HepG2 (cell line): ENCODE data around the gene FXYD6. TPM values are rescaled to one million over a fixed set of nuclear protein-coding genes. Genes with fewer than 3 reads are reported as not detected.
A peak's percentile ranks its signal among the peaks of the same experiment; 100 is the strongest.

Experiments used
- AHR ChIP-seq: IDR thresholded peaks from 2 replicates; pipeline ENCODE4 v1.6.1; 2018; ENCODE audit warnings: missing genetic modification reagents, missing compliant biosample characterization
- BORCS8-MEF2B ChIP-seq: sonication (generic); formaldehyde crosslinking; IDR thresholded peaks from 2 replicates; pipeline ENCODE4 v1.8.0; 2022; ENCODE audit warnings: mild to moderate bottlenecking, missing genetic modification reagents
- HMGXB4 ChIP-seq, 2 experiments: sonication (generic) in 1 of 2; formaldehyde crosslinking in 1 of 2; IDR thresholded peaks; 2 replicates each; pipeline versions ENCODE4 v1.4.0 to v1.6.1; 2018 to 2020; ENCODE audit warnings: missing genetic modification reagents in 2 of 2, borderline replicate concordance in 1 of 2, low read depth in 1 of 2, mild to moderate bottlenecking in 1 of 2, missing biosample characterization in 1 of 2
- HNF4G ChIP-seq, 2 experiments: sonication (generic) in 1 of 2; formaldehyde crosslinking in 1 of 2; IDR thresholded peaks; 2 replicates each; pipeline versions ENCODE4 v1.4.0 to v1.6.1; 2011 to 2020; ENCODE audit warnings: borderline replicate concordance in 2 of 2, low read depth in 2 of 2, mild to moderate bottlenecking in 2 of 2, low read length in 1 of 2, missing genetic modification reagents in 1 of 2, moderate library complexity in 1 of 2
- HNRNPLL ChIP-seq: fragments of 200-400 bp; formaldehyde crosslinking; IDR thresholded peaks from 2 replicates; pipeline ENCODE4 v1.6.1; 2017; ENCODE audit warnings: mild to moderate bottlenecking, low read depth, low read length; ENCODE audit not compliant: poor library complexity, severe bottlenecking
- MAFG ChIP-seq: sonication (generic); formaldehyde crosslinking; IDR thresholded peaks from 2 replicates; pipeline ENCODE4 v1.5.1; 2020; ENCODE audit warnings: mild to moderate bottlenecking, missing genetic modification reagents
- MATR3 ChIP-seq: sonication (generic); formaldehyde crosslinking; IDR thresholded peaks from 2 replicates; pipeline ENCODE4 v1.4.0; 2020; ENCODE audit warnings: missing genetic modification reagents
- NFRKB ChIP-seq: fragments of 450-650 bp; IDR thresholded peaks from 2 replicates; pipeline ENCODE4 v1.6.1; 2017
- PHF20 ChIP-seq: sonication (generic); formaldehyde crosslinking; IDR thresholded peaks from 2 replicates; pipeline ENCODE4 v1.5.0; 2020; ENCODE audit warnings: mild to moderate bottlenecking, missing genetic modification reagents
- RFX1 ChIP-seq: fragments of 450-650 bp; IDR thresholded peaks from 2 replicates; pipeline ENCODE4 v1.6.1; 2017
- SAP130 ChIP-seq: IDR thresholded peaks from 2 replicates; pipeline ENCODE4 v1.6.1; 2016; ENCODE audit warnings: low read depth
- SMARCE1 ChIP-seq: fragments of 450-650 bp; IDR thresholded peaks from 2 replicates; pipeline ENCODE4 v1.6.1; 2017; ENCODE audit warnings: borderline replicate concordance
- SP4 ChIP-seq: sonication (generic); formaldehyde crosslinking; IDR thresholded peaks from 2 replicates; pipeline ENCODE4 v1.8.1; 2023; ENCODE audit warnings: mild to moderate bottlenecking, missing genetic modification reagents
- XRCC5 ChIP-seq: fragments of 200-400 bp; formaldehyde crosslinking; optimal IDR thresholded peaks from 2 replicates; pipeline ENCODE3; 2017; ENCODE audit warnings: mild to moderate bottlenecking, low read length
- ZFP1 ChIP-seq: IDR thresholded peaks from 2 replicates; pipeline ENCODE4 v1.6.1; 2016
- ZKSCAN1 ChIP-seq: fragments of 150-350 bp; IDR thresholded peaks from 2 replicates; pipeline ENCODE4 v1.6.1; 2014; ENCODE audit warnings: low read length
- ZNF225 ChIP-seq: sonication (generic); formaldehyde crosslinking; IDR thresholded peaks from 2 replicates; pipeline ENCODE4 v1.4.0; 2020; ENCODE audit warnings: mild to moderate bottlenecking, missing genetic modification reagents
- ZNF670 ChIP-seq: sonication (generic); formaldehyde crosslinking; IDR thresholded peaks from 2 replicates; pipeline ENCODE4 v1.8.0; 2022; ENCODE audit warnings: mild to moderate bottlenecking, missing genetic modification reagents, borderline replicate concordance
- ZNF672 ChIP-seq: sonication (generic); formaldehyde crosslinking; IDR thresholded peaks from 2 replicates; pipeline ENCODE4 v1.8.1; 2022; ENCODE audit warnings: missing genetic modification reagents
- ZNF75D ChIP-seq: sonication (generic); formaldehyde crosslinking; IDR thresholded peaks from 2 replicates; pipeline ENCODE4 v1.8.1; 2023; ENCODE audit warnings: missing genetic modification reagents, mild to moderate bottlenecking, borderline replicate concordance
- ZNF784 ChIP-seq: sonication (generic); formaldehyde crosslinking; IDR thresholded peaks from 2 replicates; pipeline ENCODE4 v1.5.1; 2020; ENCODE audit warnings: missing genetic modification reagents, mild to moderate bottlenecking, borderline replicate concordance
- polyA plus RNA-seq, 8 experiments: library from polyadenylated mRNA; depleted of rRNA in 3 of 8; stranded (reverse) in 7 of 8; unstranded in 1 of 8; fragments of >200 nt; fragmentation: Illumina TruSeq in 4 of 8; extraction: Trizol in 4 of 8; gene quantifications; 2 replicates each; pipeline versions ENCODE4 v1.2.1 to v1.2.3, GENCODE V29; 2011 to 2016; ENCODE audit warnings: low read depth in 4 of 8, missing spikeins in 1 of 8, mixed read lengths in 1 of 8; ENCODE audit not compliant: insufficient read depth in 1 of 8
- total RNA-seq, 5 experiments: library from RNA; depleted of rRNA; stranded (reverse); fragments of >200 nt; fragmentation: Illumina TruSeq; extraction: Trizol; gene quantifications; 2 replicates each; pipeline ENCODE4 v1.2.3, GENCODE V29; 2016; ENCODE audit warnings: low read depth in 1 of 5
- TF ChIP-seq, protein P1 (sequence below): sonication (generic); formaldehyde crosslinking; IDR thresholded peaks from 2 replicates; pipeline ENCODE4 v1.4.0; 2020; ENCODE audit warnings: mild to moderate bottlenecking, missing genetic modification reagents
- TF ChIP-seq, protein P2 (sequence below): sonication (generic); formaldehyde crosslinking; IDR thresholded peaks from 2 replicates; pipeline ENCODE4 v1.5.0; 2020; ENCODE audit warnings: mild to moderate bottlenecking, missing genetic modification reagents, borderline replicate concordance
- TF ChIP-seq, protein P3 (sequence below): sonication (generic); IDR thresholded peaks from 2 replicates; pipeline ENCODE4 v1.6.1; 2016; ENCODE audit warnings: low read depth, borderline replicate concordance

Gene FXYD6
- total and polyA plus RNA-seq, 2 of the 13 experiments (the other 11 are each of a cell fraction or from before 2014, with no cell fraction given): not detected

DNA sequence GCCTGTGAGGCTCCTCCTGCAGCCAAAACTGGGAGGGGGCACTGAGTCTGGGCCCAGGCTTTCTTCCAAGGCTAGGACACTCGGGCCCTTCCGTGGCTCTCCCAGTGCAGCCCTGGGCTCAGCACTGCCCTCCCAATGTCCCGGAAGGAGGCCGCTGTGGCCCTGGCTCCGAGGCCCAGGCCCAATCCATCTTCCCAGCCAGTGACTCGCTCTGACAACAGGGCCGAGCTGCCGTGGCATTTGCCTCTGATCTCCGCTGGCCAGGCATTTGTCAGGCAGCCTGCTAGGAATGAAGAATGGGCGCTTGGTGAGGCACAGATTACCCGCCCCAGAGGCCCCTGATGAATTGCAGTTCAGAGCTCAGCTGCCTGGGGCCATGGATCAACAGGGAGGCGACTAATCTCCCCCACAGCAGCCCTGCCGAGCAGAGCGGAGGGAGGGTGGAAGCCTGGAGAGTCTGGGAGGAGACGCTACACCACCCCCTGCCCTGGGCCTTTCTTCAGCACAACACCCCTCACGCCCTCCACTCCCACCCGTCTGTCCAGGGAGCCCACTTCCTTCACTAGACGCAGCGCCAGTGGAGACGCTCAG, 60.2 kb downstream of the FXYD6 start (continued):
- 0 out of 4 replicates have a peak, but pooled peaks of 1 of the 2 experiments have one; percentile 21 for TF ChIP-seq HMGXB4 (CRISPR knock-in tag; IDR thresholded peaks at IDR 0.05; ENCODE audit: borderline replicate concordance in 1 of 2, low read depth in 1 of 2)
- TF ChIP-seq AHR (CRISPR knock-in tag): no peak
- TF ChIP-seq BORCS8-MEF2B (CRISPR knock-in tag): no peak
- TF ChIP-seq HNRNPLL: peak; percentile 38
- no peak for TF ChIP-seq MAFG
- peak; percentile 41; the same call in 1 of the 2 replicates for TF ChIP-seq SP4 (CRISPR knock-in tag)
- TF ChIP-seq NFRKB: no peak
- TF ChIP-seq ZNF75D (CRISPR knock-in tag): no peak
- peak; percentile 43 for TF ChIP-seq SAP130
- no peak for TF ChIP-seq ZNF670 (CRISPR knock-in tag)
- no peak for TF ChIP-seq ZNF672 (CRISPR knock-in tag)
- TF ChIP-seq, protein P1, sequence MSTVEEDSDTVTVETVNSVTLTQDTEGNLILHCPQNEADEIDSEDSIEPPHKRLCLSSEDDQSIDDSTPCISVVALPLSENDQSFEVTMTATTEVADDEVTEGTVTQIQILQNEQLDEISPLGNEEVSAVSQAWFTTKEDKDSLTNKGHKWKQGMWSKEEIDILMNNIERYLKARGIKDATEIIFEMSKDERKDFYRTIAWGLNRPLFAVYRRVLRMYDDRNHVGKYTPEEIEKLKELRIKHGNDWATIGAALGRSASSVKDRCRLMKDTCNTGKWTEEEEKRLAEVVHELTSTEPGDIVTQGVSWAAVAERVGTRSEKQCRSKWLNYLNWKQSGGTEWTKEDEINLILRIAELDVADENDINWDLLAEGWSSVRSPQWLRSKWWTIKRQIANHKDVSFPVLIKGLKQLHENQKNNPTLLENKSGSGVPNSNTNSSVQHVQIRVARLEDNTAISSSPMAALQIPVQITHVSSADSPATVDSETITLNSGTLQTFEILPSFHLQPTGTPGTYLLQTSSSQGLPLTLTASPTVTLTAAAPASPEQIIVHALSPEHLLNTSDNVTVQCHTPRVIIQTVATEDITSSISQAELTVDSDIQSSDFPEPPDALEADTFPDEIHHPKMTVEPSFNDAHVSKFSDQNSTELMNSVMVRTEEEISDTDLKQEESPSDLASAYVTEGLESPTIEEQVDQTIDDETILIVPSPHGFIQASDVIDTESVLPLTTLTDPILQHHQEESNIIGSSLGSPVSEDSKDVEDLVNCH (CRISPR knock-in tag): no peak
- TF ChIP-seq MATR3 (CRISPR knock-in tag): no peak
- TF ChIP-seq, protein P2, sequence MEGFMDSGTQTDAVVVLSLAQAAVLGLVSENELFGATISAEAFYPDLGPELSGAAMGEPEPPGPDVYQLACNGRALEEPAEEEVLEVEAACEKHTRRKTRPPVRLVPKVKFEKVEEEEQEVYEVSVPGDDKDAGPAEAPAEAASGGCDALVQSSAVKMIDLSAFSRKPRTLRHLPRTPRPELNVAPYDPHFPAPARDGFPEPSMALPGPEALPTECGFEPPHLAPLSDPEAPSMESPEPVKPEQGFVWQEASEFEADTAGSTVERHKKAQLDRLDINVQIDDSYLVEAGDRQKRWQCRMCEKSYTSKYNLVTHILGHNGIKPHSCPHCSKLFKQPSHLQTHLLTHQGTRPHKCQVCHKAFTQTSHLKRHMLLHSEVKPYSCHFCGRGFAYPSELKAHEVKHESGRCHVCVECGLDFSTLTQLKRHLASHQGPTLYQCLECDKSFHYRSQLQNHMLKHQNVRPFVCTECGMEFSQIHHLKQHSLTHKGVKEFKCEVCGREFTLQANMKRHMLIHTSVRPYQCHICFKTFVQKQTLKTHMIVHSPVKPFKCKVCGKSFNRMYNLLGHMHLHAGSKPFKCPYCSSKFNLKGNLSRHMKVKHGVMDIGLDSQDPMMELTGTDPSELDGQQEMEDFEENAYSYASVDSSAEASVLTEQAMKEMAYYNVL (CRISPR knock-in tag): no peak
- TF ChIP-seq XRCC5: no peak
- TF ChIP-seq PHF20: no peak
- no peak for TF ChIP-seq HNF4G (IDR thresholded peaks at IDR 0.05; ENCODE audit: borderline replicate concordance, low read depth, low read length)
- no peak for TF ChIP-seq HNF4G (CRISPR knock-in tag; IDR thresholded peaks at IDR 0.05; ENCODE audit: borderline replicate concordance, low read depth)
- TF ChIP-seq ZKSCAN1: no peak
- TF ChIP-seq ZFP1 (CRISPR knock-in tag): no peak
- TF ChIP-seq SMARCE1: no peak
- TF ChIP-seq, protein P3, sequence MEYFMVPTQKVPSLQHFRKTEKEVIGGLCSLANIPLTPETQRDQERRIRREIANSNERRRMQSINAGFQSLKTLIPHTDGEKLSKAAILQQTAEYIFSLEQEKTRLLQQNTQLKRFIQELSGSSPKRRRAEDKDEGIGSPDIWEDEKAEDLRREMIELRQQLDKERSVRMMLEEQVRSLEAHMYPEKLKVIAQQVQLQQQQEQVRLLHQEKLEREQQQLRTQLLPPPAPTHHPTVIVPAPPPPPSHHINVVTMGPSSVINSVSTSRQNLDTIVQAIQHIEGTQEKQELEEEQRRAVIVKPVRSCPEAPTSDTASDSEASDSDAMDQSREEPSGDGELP: peak; percentile 42; the same call in 1 of the 2 replicates
- no peak for TF ChIP-seq ZNF225 (CRISPR knock-in tag)
- TF ChIP-seq RFX1: no peak
- TF ChIP-seq ZNF784 (CRISPR knock-in tag): no peak
